ENCODE results near the gene ECT2.

Gene ECT2

DNA sequence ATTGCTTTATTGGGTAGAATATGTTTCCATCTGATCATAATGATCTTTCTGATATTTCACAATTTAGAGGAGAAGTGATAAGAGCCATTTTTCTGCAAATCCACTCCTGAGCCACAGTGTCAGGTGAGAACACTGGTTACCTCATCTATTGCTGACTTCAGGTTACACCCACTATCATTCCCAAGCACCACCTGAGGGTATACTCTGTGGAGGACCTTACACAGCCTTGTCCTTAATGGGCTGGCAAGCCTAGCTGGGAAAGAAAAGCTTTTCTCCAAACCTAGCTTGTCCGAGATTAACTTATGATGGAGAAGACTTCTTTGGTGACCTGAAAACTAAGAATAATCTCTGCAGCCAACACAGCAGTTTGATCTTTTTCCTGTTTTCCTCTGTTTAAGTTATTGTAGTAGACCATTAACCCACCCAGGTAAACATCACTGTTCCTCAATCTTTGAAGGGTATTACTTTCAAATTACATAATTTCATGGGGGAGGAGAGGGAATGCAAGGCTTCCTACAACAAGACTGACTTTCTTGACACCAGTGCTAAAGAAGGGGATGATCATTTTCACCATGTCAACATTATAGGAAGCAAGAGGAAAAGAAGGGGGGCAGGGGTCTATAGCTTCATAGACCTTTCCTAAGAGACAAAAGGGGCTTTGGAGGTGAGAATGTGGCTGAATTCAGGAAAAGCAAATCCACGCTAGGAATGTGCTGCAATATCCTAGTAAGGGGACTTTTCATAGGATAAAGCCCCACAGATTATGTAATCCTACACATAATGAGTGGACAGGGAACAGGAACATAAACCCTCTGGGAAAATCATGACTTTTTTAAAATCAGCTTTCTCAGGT, 41.4 kb upstream of the ECT2 start:
- no peaks in the 10 kb centered on the region for H3K9me3 ChIP-seq (ENCODE audit: insufficient read depth, low read length, severe bottlenecking)
- H3K9ac ChIP-seq (ENCODE audit: low read depth, low read length): no peak overlapping the region
- DNase-seq (no peak), ATAC-seq (ENCODE audit: insufficient read depth, low read depth) (no peak)
- no peak overlapping the region for H2AFZ ChIP-seq (ENCODE audit: low read depth, low read length)
- no peaks in the 10 kb centered on the region for H3K79me2 ChIP-seq (ENCODE audit: insufficient read depth, low read length)
- TF ChIP-seq, protein P1, sequence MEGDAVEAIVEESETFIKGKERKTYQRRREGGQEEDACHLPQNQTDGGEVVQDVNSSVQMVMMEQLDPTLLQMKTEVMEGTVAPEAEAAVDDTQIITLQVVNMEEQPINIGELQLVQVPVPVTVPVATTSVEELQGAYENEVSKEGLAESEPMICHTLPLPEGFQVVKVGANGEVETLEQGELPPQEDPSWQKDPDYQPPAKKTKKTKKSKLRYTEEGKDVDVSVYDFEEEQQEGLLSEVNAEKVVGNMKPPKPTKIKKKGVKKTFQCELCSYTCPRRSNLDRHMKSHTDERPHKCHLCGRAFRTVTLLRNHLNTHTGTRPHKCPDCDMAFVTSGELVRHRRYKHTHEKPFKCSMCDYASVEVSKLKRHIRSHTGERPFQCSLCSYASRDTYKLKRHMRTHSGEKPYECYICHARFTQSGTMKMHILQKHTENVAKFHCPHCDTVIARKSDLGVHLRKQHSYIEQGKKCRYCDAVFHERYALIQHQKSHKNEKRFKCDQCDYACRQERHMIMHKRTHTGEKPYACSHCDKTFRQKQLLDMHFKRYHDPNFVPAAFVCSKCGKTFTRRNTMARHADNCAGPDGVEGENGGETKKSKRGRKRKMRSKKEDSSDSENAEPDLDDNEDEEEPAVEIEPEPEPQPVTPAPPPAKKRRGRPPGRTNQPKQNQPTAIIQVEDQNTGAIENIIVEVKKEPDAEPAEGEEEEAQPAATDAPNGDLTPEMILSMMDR (IDR thresholded peaks at IDR 0.05; ENCODE audit: borderline replicate concordance, extremely low read depth, low read length, poor library complexity, severe bottlenecking): no peak
- no peak for TF ChIP-seq EZH2 (IDR thresholded peaks at IDR 0.05; ENCODE audit: borderline replicate concordance, low read depth, low read length, severe bottlenecking)
- no peak overlapping the region for H3K4me3 ChIP-seq (ENCODE audit: low read depth in 1 of 2, low read length in 2 of 2)
- no peaks in the 10 kb centered on the region for H3K36me3 ChIP-seq (ENCODE audit: insufficient read depth, low read length)
- H4K20me1 ChIP-seq (ENCODE audit: insufficient read depth, low read length): no peaks in the 10 kb centered on the region
- H3K4me1 ChIP-seq (ENCODE audit: insufficient read depth, low read length): peaks cover 25% of the 10 kb centered on the region
- H3K27ac ChIP-seq (ENCODE audit: low read length): no peak overlapping the region
- peak overlapping the region; percentile 76 for H3K4me2 ChIP-seq (ENCODE audit: insufficient read depth, low read length)
- peaks cover 19% of the 10 kb centered on the region for H3K27me3 ChIP-seq (ENCODE audit: insufficient read depth, low read length, poor library complexity)

DNA sequence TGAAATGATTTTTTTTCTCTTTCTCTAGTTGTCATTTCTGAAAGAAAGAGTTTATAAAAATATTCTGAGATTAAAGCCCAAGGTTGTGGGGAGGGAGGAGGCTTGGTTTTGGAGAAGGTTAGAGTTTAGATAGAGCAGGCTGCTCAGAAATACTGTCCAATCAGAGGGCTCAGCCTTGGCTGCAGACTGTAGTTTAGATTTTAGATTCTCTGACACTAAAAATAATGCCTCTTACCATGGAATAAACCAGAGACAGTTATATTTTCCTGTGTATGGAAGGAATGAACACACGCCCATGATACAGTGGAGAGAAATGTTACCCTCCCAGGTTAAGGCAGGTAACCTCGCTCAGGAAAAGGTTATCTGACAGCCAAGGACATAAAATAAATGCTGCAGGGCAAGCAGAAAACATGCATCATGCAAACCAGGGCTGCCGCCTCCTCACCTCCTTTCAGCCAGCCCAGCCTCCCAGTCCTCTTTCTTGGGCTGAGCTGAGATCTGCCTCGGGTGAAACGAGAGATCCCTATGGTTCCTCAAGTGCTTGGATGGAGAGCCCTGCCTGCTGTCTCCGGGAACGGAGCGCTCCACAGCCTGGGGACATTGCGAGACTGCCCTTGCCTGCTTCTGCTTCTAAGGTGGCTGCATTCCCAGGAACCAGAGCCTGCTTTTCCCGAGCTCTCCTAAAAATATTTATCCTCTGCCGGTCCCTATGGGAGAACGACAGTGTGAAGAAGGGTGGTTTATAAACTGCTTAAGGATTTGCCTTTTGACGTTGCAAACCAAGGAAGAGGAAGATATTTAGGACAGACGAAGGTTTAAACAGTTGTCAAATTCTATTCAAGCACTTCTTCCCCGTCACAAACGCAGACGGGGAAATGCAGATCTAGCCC, 40.5 kb upstream of the ECT2 start:
- Histone ChIP-seq H2AFZ (ENCODE audit: low read depth, low read length) (peak overlapping the region; percentile 83), H3K9me3 (ENCODE audit: insufficient read depth, low read length, severe bottlenecking) (no peaks in the 10 kb centered on the region), H3K4me3 (ENCODE audit: low read depth in 1 of 2, low read length in 2 of 2) (peak overlapping the region; percentile 40 to 73), H3K79me2 (ENCODE audit: insufficient read depth, low read length) (no peaks in the 10 kb centered on the region), H4K20me1 (ENCODE audit: insufficient read depth, low read length) (no peaks in the 10 kb centered on the region), H3K4me1 (ENCODE audit: insufficient read depth, low read length) (peaks cover 25% of the 10 kb centered on the region), H3K4me2 (ENCODE audit: insufficient read depth, low read length) (peak overlapping the region; percentile 76), H3K36me3 (ENCODE audit: insufficient read depth, low read length) (no peaks in the 10 kb centered on the region), H3K27me3 (ENCODE audit: insufficient read depth, low read length, poor library complexity) (peaks cover 19% of the 10 kb centered on the region), H3K27ac (ENCODE audit: low read length) (peak overlapping the region; percentile 2; the same call in 1 of the 2 replicates), H3K9ac (ENCODE audit: low read depth, low read length) (peak overlapping the region; percentile 57)
- DNase-seq (no peak), ATAC-seq (ENCODE audit: insufficient read depth, low read depth) (peak; percentile 30)
- TF ChIP-seq, protein P1 (IDR thresholded peaks at IDR 0.05; ENCODE audit: borderline replicate concordance, extremely low read depth, low read length, poor library complexity, severe bottlenecking): no peak
- TF ChIP-seq EZH2 (IDR thresholded peaks at IDR 0.05; ENCODE audit: borderline replicate concordance, low read depth, low read length, severe bottlenecking): no peak

DNA sequence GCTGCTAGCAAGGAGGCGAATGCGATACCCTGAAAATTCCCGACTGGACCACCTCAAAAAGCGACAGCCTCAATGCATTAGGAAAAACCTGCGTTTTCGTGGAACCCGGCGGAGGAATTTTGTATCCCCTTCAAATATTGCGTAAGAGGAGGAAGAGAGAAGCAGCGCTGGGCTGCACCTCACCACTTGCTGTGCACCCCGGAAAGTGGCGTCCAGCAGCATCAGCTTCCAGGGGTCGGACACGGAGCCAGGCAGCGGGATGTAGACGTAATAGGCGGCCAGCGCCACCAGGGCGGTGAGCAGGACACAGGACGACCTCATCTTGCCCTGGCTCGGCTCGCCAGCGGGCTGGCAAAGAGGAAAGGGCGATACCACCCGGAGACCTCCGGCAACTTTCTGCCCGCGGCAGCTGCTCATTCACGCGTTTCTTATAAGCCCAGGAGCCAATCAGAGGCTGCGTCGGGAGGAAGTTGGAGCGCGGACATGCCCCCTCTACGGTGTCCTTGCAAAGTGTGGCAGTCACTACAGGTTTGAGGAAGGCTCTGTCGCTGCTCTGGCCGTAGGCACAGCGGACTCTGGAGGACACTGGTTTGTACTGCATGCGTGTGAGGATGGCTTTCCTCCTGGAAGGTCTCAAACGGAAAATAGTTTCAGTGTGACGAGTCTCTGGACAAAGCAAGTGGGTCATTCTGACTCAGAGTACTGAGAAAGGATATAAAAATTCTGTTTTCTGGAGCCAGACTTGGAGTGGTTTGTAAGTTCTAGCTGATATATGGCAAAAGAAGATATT, 39.7 kb upstream of the ECT2 start, which contains the start of gene NCEH1:
NCEH1 (minus strand) TSS at position 404 of the 790 bp plus-strand sequence; CDS start at position 321, 83 bp downstream.
- no peaks in the 10 kb centered on the region for H3K79me2 ChIP-seq (ENCODE audit: insufficient read depth, low read length)
- peak within 1 kb of the TSS; percentile 83 for H2AFZ ChIP-seq (ENCODE audit: low read depth, low read length)
- peak within 1 kb of the TSS; percentile 9; the same call in 1 of the 2 replicates for H3K27ac ChIP-seq (ENCODE audit: low read length)
- H3K4me1 ChIP-seq (ENCODE audit: insufficient read depth, low read length): peaks cover 25% of the 10 kb centered on the region
- H3K27me3 ChIP-seq (ENCODE audit: insufficient read depth, low read length, poor library complexity): peaks cover 19% of the 10 kb centered on the region
- peak within 1 kb of the TSS; percentile 40 to 73 for H3K4me3 ChIP-seq (ENCODE audit: low read depth in 1 of 2, low read length in 2 of 2)
- no peaks in the 10 kb centered on the region for H3K9me3 ChIP-seq (ENCODE audit: insufficient read depth, low read length, severe bottlenecking)
- peak; percentile 41 for TF ChIP-seq EZH2 (IDR thresholded peaks at IDR 0.05; ENCODE audit: borderline replicate concordance, low read depth, low read length, severe bottlenecking)
- TF ChIP-seq, protein P1 (IDR thresholded peaks at IDR 0.05; ENCODE audit: borderline replicate concordance, extremely low read depth, low read length, poor library complexity, severe bottlenecking): peak; percentile 80
- DNase-seq: peak; percentile 84
- H4K20me1 ChIP-seq (ENCODE audit: insufficient read depth, low read length): no peaks in the 10 kb centered on the region
- peak within 1 kb of the TSS; percentile 57 for H3K9ac ChIP-seq (ENCODE audit: low read depth, low read length)
- peak within 1 kb of the TSS; percentile 76 for H3K4me2 ChIP-seq (ENCODE audit: insufficient read depth, low read length)
- ATAC-seq (ENCODE audit: insufficient read depth, low read depth): peak; percentile 97
- no peaks in the 10 kb centered on the region for H3K36me3 ChIP-seq (ENCODE audit: insufficient read depth, low read length)
